ENCODE results near the gene PDLIM1. TPM values are rescaled to one million over a fixed set of nuclear protein-coding genes. Genes with fewer than 3 reads are reported as not detected.

The PDLIM1 gene
- polyA plus RNA-seq, 1 of the 3 experiments (the other 2 are of a cell fraction): 97.2 TPM

DNA sequence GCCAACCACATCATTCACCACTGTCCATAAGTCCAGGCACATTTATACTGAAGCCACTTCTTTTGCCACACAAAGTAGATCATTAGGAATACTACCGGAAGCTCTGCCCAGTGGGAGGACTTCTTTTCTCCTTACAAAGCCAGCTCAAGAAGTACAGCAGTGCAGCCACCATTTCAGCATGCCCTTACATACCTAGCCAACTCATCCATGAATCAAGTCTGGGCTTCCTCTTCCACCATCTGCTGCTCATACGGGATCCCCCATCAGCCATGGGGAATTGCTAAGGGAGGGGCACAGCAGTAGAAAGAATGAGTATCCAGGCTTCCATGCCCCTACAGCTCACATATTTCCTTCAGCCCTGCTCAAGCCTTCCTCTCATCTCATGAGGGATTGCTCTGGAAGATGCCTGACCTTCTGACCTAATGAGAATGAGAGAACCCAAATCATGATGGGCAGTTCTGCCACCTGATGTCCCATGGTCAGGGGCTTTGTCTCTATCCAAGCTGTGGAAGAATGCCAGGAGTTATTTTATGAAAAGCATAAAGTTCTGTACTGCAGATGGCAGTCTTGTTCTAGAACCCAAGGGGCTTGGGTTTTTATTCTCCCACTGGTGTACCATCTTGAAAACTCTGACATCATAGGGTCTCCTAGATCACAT is 57.3 kb downstream of the PDLIM1 start:
- WGBS (ENCODE audit: low lambda C conversion rate): 85% methylated on average over 2 of the region's 2 CpGs
- no peak overlapping the region for H3K4me3 ChIP-seq (ENCODE audit: low read depth in 2 of 2, low read length in 1 of 2)
- H4K20me1 ChIP-seq (ENCODE audit: insufficient read depth): no peaks in the 10 kb centered on the region
- peaks cover 0 to 6% of the 10 kb centered on the region in 2 experiments for H3K36me3 ChIP-seq (replicated peaks in 1 of 2; ENCODE audit: control insufficient read depth in 1 of 2, insufficient read depth in 2 of 2, low read length in 1 of 2)
- DNase-seq: no peak
- ChIA-PET POLR2A (no interaction called here), CTCF (interaction anchor here (1.0 to 2.0 kb wide), 4 partner anchors 10 to 100 kb away, joined by 3 to 12 read pairs (median 4); no protein-coding TSS in a partner anchor)
- H3K27me3 ChIP-seq (ENCODE audit: insufficient read depth): no peaks in the 10 kb centered on the region
- no peaks in the 10 kb centered on the region for H3K9me2 ChIP-seq
- TF ChIP-seq FOXJ3 (CRISPR knock-in tag; IDR thresholded peaks at IDR 0.05) (no peak), NFIC (IDR thresholded peaks at IDR 0.05; ENCODE audit: borderline replicate concordance) (no peak), MEF2A (IDR thresholded peaks at IDR 0.05; ENCODE audit: borderline replicate concordance, low read depth) (no peak), CHD2 (IDR thresholded peaks at IDR 0.05; ENCODE audit: low read length, partially characterized antibody) (no peak), GATA2 (CRISPR knock-in tag; IDR thresholded peaks at IDR 0.05) (no peak), POLR2AphosphoS5 (IDR thresholded peaks at IDR 0.05; ENCODE audit: low read depth, low read length) (no peak), EZH2phosphoT487 (IDR thresholded peaks at IDR 0.05; ENCODE audit: borderline replicate concordance, low read depth) (no peak), RFX5 (IDR thresholded peaks at IDR 0.05; ENCODE audit: low read length) (no peak), TCF12 (IDR thresholded peaks at IDR 0.05) (no peak), FOXM1 (IDR thresholded peaks at IDR 0.05; ENCODE audit: low read depth) (no peak), FOSL2 (IDR thresholded peaks at IDR 0.05; ENCODE audit: borderline replicate concordance, low read depth) (no peak), MXI1 (IDR thresholded peaks at IDR 0.05; ENCODE audit: low read depth, low read length) (no peak), SIN3A (IDR thresholded peaks at IDR 0.05; ENCODE audit: borderline replicate concordance, low read depth, low read length) (no peak), NRF1 (IDR thresholded peaks at IDR 0.05; ENCODE audit: low read depth, low read length) (no peak), JUND (IDR thresholded peaks at IDR 0.05) (no peak), YY1 (IDR thresholded peaks at IDR 0.05; ENCODE audit: low read depth) (no peak)
- TF ChIP-seq, protein P1, sequence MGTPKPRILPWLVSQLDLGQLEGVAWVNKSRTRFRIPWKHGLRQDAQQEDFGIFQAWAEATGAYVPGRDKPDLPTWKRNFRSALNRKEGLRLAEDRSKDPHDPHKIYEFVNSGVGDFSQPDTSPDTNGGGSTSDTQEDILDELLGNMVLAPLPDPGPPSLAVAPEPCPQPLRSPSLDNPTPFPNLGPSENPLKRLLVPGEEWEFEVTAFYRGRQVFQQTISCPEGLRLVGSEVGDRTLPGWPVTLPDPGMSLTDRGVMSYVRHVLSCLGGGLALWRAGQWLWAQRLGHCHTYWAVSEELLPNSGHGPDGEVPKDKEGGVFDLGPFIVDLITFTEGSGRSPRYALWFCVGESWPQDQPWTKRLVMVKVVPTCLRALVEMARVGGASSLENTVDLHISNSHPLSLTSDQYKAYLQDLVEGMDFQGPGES (IDR thresholded peaks at IDR 0.05; ENCODE audit: low read depth, low read length): no peak
- TF ChIP-seq, protein P2, sequence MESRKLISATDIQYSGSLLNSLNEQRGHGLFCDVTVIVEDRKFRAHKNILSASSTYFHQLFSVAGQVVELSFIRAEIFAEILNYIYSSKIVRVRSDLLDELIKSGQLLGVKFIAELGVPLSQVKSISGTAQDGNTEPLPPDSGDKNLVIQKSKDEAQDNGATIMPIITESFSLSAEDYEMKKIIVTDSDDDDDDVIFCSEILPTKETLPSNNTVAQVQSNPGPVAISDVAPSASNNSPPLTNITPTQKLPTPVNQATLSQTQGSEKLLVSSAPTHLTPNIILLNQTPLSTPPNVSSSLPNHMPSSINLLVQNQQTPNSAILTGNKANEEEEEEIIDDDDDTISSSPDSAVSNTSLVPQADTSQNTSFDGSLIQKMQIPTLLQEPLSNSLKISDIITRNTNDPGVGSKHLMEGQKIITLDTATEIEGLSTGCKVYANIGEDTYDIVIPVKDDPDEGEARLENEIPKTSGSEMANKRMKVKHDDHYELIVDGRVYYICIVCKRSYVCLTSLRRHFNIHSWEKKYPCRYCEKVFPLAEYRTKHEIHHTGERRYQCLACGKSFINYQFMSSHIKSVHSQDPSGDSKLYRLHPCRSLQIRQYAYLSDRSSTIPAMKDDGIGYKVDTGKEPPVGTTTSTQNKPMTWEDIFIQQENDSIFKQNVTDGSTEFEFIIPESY (IDR thresholded peaks at IDR 0.05; ENCODE audit: borderline replicate concordance, low read depth): no peak
- TF ChIP-seq, protein P3, sequence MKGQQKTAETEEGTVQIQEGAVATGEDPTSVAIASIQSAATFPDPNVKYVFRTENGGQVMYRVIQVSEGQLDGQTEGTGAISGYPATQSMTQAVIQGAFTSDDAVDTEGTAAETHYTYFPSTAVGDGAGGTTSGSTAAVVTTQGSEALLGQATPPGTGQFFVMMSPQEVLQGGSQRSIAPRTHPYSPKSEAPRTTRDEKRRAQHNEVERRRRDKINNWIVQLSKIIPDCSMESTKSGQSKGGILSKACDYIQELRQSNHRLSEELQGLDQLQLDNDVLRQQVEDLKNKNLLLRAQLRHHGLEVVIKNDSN (IDR thresholded peaks at IDR 0.05; ENCODE audit: borderline replicate concordance, low read depth): no peak
- TF ChIP-seq, protein P4, sequence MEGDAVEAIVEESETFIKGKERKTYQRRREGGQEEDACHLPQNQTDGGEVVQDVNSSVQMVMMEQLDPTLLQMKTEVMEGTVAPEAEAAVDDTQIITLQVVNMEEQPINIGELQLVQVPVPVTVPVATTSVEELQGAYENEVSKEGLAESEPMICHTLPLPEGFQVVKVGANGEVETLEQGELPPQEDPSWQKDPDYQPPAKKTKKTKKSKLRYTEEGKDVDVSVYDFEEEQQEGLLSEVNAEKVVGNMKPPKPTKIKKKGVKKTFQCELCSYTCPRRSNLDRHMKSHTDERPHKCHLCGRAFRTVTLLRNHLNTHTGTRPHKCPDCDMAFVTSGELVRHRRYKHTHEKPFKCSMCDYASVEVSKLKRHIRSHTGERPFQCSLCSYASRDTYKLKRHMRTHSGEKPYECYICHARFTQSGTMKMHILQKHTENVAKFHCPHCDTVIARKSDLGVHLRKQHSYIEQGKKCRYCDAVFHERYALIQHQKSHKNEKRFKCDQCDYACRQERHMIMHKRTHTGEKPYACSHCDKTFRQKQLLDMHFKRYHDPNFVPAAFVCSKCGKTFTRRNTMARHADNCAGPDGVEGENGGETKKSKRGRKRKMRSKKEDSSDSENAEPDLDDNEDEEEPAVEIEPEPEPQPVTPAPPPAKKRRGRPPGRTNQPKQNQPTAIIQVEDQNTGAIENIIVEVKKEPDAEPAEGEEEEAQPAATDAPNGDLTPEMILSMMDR (IDR thresholded peaks at IDR 0.05): no peak
- H3K27ac ChIP-seq (ENCODE audit: low read depth in 2 of 2, low read length in 1 of 2): no peak overlapping the region
- H3K79me2 ChIP-seq (ENCODE audit: insufficient read depth): no peaks in the 10 kb centered on the region
- no peak overlapping the region for H3K9ac ChIP-seq
- no peak overlapping the region for H3K4me2 ChIP-seq
- peaks cover 5 to 17% of the 10 kb centered on the region in 2 experiments; a peak in 3 of 4 replicates for H3K4me1 ChIP-seq (ENCODE audit: control insufficient read depth in 1 of 2, insufficient read depth in 2 of 2, low read depth in 1 of 2, low read length in 1 of 2)
- no peaks in the 10 kb centered on the region for H3K9me3 ChIP-seq
- H2AFZ ChIP-seq (ENCODE audit: low read depth): no peak overlapping the region
- H3F3A ChIP-seq (replicated peaks; ENCODE audit: insufficient read depth): peaks cover 40% of the 10 kb centered on the region

All from SK-N-SH (cell line).